Kidney epithelial cell (primary cell): ENCODE results near the gene PKD1L1. TPM values are rescaled to one million over a fixed set of nuclear protein-coding genes. Genes with fewer than 3 reads are reported as not detected.
"Not testable (repeated sequence)": the region's sequence is repeated elsewhere in the genome, so short reads cannot be mapped to it uniquely, and the experiment has no call there.

Source experiments
- DNase-seq: peaks from one replicate; pipeline ENCODE4 v3.0.0-alpha.2; 2010; ENCODE audit warnings: low read depth
- H3K27me3 ChIP-seq: 2 replicates; pipeline ENCODE4 v1.6.0; 2011; ENCODE audit warnings: low read length; ENCODE audit not compliant: control insufficient read depth, insufficient read depth
- H3K36me3 ChIP-seq: 2 replicates; pipeline ENCODE4 v1.5.1; 2011; ENCODE audit warnings: low read length; ENCODE audit not compliant: control insufficient read depth, insufficient read depth
- H3K4me3 ChIP-seq: 2 replicates; pipeline ENCODE4 v1.5.1; 2011; ENCODE audit warnings: low read depth, mild to moderate bottlenecking, control low read depth, low read length
- total RNA-seq: library from RNA; depleted of rRNA; stranded (reverse); fragments of >200 nt; gene quantifications from 2 replicates; pipeline ENCODE4 v1.2.3, GENCODE V29; 2015
- TF ChIP-seq, protein P1 (sequence below): IDR thresholded peaks from 2 replicates; pipeline ENCODE4 v1.5.1; 2011; ENCODE audit warnings: mild to moderate bottlenecking, moderate library complexity, low read length, control low read depth, inconsistent platforms; ENCODE audit not compliant: insufficient read depth, poor library complexity, severe bottlenecking

The PKD1L1 gene
- total RNA-seq, 1 donor from 2014 or later, result 0.08 TPM

DNA sequence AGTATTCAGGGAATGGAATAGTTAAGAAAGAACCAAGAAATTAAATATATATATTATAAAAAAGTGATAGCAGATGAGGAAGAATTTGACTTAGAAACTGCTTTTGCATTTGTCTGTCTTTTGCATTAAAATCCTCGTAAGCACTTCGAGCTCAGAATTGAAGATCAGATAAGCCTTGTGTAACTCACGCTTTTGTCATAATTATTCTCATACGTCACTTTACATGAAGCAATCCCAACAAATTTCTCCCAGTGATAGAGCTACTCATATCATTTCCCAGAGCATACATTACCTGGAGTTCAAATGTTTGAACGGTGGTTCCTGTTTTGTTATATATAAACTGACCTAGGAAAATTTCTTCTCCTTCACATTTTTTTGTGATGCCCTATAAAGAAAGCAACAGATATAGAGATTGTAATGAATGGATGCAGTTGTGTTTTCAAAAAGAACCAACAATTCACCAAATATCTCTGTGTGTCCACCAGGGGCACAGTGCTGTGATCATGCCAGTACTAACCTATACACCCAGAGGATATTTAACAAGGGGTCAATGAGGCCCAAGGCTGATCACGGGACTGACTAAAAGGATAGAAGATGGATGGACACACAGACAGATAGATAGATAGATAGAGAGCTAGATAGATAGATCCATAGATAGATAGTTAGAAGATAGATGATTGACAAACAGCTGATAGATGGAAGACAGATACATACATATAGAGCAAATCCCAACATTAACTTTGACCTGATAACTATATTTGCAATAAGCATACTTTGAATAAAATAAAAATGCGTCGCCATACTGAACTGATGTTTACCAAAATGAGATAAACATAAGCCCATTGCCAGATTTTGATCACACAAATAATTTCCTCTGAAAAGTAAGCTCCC is 40.5 kb upstream of the PKD1L1 start:
- H3K27me3 ChIP-seq, result no peaks in the 10 kb centered on the region
- no peak for DNase-seq
- H3K4me3 ChIP-seq, result no peak overlapping the region
- TF ChIP-seq, protein P1, sequence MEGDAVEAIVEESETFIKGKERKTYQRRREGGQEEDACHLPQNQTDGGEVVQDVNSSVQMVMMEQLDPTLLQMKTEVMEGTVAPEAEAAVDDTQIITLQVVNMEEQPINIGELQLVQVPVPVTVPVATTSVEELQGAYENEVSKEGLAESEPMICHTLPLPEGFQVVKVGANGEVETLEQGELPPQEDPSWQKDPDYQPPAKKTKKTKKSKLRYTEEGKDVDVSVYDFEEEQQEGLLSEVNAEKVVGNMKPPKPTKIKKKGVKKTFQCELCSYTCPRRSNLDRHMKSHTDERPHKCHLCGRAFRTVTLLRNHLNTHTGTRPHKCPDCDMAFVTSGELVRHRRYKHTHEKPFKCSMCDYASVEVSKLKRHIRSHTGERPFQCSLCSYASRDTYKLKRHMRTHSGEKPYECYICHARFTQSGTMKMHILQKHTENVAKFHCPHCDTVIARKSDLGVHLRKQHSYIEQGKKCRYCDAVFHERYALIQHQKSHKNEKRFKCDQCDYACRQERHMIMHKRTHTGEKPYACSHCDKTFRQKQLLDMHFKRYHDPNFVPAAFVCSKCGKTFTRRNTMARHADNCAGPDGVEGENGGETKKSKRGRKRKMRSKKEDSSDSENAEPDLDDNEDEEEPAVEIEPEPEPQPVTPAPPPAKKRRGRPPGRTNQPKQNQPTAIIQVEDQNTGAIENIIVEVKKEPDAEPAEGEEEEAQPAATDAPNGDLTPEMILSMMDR, result peak; percentile 29
- no peaks in the 10 kb centered on the region for H3K36me3 ChIP-seq

DNA sequence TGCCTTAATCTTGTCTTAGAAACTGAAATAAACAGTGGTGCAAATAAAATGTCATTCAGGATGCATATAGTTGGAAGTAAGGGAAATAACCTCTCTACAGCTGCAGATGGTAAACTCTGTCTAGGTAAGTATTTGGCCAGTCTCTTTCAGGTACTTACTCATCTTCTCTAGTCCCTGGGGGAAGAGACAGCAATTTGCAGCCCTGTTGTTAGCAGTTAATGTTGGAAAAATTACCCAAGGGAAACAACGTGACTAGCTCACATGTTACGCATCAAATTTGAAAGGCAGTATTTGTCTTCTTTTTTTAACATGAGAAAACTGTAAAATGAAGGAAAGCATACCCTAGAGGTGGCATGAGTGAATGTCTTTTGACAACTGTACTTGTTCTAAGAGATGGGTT is 34.3 kb upstream of the PKD1L1 start:
- TF ChIP-seq, protein P1, result no peak
- Histone ChIP-seq H3K4me3 (no peak overlapping the region), H3K27me3 (no peaks in the 10 kb centered on the region), H3K36me3 (no peaks in the 10 kb centered on the region)
- DNase-seq, result no peak

DNA sequence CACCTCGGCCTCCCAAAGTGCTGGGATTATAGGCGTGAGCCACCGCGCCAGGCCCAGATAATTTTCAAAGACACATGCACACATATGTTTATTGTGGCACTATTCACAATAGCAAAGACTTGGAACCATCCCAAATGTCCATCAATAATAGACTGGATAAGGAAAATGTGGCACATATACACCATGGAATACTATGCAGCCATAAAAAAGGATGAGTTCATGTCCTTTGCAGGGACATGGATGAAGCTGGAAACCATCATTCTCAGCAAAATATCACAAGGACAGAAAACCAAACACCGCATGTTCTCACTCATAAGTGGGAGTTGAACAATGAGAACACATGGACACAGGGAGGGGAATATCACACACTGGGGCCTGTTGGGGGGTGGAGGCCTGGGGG is 32.4 kb upstream of the PKD1L1 start:
- not testable (repeated sequence) for H3K4me3 ChIP-seq, DNase-seq, H3K27me3 ChIP-seq, H3K36me3 ChIP-seq

DNA sequence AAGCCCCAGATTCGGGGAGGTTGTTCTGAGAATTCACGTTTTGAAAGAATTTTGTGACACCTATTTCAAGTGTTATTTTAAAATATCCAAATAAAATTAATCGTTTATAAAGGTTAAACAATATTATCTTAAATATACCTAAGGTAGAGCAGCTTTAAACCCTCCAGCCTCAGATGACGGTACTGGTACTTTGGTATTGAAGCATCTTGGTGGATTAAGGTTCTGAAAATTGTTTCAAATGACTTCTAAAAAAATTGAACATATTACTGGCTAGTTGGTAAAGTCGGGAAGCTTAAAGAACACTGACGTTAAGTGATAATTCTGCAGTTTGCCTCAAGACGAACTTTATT is 31.5 kb upstream of the PKD1L1 start:
- Histone ChIP-seq H3K36me3 (peaks cover 1% of the 10 kb centered on the region), H3K27me3 (no peaks in the 10 kb centered on the region), H3K4me3 (peak overlapping the region; percentile 84)
- DNase-seq, result no peak
- TF ChIP-seq, protein P1, result no peak

DNA sequence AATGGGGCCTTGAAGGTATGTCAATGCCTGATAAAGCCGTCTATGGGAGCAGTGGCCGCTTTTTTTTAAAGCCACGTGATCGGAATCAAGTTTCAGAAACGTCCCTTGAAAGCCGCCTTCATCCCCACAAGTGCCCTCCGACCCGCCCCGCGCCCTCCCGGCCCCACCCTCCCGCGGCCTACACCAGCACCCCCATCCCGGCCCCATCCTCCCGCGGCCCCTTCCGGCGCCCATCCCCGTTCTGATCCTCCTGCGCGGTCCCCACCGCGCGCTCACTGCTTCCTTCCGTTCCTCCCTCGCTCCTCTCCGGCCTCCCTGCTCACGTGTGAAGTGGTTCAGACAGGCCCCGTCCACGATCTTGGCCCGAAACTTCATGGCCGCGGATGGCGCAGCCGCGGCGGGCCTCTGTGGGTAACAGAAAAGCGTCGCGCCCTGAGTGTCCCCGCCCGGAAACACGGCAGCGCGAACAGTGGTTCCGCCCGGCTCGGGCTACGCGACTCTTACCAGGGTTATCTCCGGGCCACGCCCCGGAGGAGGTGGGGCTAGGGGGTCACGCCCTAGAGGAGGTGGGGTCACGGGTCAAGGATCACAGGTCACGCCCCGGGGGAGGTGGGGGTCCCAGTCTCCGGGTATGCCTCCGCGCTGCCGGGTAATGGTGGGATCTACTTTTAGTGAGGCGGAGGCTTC is 31.0 kb upstream of the PKD1L1 start, which contains the start of gene HUS1:
Gene HUS1, minus strand, starts transcription at position 471 of the 687 bp plus-strand sequence. Its CDS starts 96 bp downstream, at position 375.
- DNase-seq, result no peak
- Histone ChIP-seq H3K36me3 (peaks cover 1% of the 10 kb centered on the region), H3K4me3 (peak within 1 kb of the TSS; percentile 84), H3K27me3 (no peaks in the 10 kb centered on the region)
- TF ChIP-seq, protein P1, result no peak

DNA sequence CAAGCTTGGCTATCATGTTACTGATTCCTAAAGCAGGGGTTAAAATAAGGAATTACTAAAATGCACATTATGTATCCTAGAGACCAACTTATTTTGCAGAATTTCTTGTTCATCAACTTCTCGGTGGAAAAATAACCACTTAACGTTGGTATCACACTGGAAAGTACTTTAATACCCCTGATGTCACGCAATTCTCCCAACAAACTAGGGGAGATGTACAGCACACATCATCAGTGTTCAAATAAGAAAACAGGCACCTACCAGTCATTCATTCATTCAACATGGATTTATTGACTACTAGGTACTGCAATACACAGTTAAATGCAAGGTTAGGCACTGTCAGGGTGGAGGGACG is 30.5 kb upstream of the PKD1L1 start:
- TF ChIP-seq, protein P1, result no peak
- Histone ChIP-seq H3K27me3 (no peaks in the 10 kb centered on the region), H3K36me3 (peaks cover 1% of the 10 kb centered on the region), H3K4me3 (peak overlapping the region; percentile 84)
- DNase-seq, result no peak
